D721Med (cell line): ENCODE results near the gene RING1.

Experiments
- DNase-seq: peaks from one replicate; pipeline ENCODE4 v3.0.0; 2011; ENCODE audit warnings: low spot score; ENCODE audit not compliant: insufficient read length
- FAIRE-seq: peaks from 2 replicates; lab custom pipeline; 2011; peaks lifted over from hg19 to GRCh38; lab: Jason Lieb, UNC
- TF ChIP-seq, protein P1 (sequence below): IDR thresholded peaks from 2 replicates; pipeline ENCODE4 v1.5.1; 2012; ENCODE audit warnings: mild to moderate bottlenecking, control low read depth; ENCODE audit not compliant: insufficient read depth; ENCODE audit errors: missing control alignments

RING1 gene

DNA sequence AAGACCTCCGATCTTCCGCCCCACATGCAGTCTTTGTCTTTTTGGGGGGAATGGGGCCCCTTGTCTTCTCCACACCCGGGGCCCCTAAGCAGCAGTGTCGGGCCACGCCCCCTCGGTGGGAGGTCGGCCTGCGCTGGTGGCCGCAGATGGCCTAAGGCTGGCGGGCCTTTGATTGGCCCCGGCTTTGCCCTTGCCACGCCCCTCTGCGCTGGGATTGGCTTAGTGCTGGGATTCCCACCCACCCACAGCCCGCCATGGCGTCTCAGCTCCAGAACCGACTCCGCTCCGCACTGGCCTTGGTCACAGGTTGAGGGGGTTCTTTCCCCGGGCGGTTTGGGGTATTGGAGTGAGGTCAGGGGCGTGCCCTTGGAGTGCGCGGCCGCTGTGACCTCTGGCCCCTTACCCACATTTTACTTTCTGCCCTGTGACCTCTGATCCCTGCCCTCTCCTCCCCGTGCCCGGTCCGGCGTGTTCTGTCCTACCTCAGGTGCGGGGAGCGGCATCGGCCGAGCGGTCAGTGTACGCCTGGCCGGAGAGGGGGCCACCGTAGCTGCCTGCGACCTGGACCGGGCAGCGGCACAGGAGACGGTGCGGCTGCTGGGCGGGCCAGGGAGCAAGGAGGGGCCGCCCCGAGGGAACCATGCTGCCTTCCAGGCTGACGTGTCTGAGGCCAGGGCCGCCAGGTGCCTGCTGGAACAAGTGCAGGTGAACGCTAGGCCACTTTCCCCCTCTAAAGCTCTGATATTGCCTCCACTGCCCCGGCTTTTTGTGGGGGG, 3.7 kb upstream of the RING1 start, which contains the start of gene HSD17B8:
Gene HSD17B8, plus strand, starts transcription at position 241 of the 776 bp plus-strand sequence. Its CDS starts 14 bp downstream, at position 255.
- DNase-seq = peak; percentile 99
- TF ChIP-seq, protein P1, sequence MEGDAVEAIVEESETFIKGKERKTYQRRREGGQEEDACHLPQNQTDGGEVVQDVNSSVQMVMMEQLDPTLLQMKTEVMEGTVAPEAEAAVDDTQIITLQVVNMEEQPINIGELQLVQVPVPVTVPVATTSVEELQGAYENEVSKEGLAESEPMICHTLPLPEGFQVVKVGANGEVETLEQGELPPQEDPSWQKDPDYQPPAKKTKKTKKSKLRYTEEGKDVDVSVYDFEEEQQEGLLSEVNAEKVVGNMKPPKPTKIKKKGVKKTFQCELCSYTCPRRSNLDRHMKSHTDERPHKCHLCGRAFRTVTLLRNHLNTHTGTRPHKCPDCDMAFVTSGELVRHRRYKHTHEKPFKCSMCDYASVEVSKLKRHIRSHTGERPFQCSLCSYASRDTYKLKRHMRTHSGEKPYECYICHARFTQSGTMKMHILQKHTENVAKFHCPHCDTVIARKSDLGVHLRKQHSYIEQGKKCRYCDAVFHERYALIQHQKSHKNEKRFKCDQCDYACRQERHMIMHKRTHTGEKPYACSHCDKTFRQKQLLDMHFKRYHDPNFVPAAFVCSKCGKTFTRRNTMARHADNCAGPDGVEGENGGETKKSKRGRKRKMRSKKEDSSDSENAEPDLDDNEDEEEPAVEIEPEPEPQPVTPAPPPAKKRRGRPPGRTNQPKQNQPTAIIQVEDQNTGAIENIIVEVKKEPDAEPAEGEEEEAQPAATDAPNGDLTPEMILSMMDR = no peak
- FAIRE-seq = no peak

DNA sequence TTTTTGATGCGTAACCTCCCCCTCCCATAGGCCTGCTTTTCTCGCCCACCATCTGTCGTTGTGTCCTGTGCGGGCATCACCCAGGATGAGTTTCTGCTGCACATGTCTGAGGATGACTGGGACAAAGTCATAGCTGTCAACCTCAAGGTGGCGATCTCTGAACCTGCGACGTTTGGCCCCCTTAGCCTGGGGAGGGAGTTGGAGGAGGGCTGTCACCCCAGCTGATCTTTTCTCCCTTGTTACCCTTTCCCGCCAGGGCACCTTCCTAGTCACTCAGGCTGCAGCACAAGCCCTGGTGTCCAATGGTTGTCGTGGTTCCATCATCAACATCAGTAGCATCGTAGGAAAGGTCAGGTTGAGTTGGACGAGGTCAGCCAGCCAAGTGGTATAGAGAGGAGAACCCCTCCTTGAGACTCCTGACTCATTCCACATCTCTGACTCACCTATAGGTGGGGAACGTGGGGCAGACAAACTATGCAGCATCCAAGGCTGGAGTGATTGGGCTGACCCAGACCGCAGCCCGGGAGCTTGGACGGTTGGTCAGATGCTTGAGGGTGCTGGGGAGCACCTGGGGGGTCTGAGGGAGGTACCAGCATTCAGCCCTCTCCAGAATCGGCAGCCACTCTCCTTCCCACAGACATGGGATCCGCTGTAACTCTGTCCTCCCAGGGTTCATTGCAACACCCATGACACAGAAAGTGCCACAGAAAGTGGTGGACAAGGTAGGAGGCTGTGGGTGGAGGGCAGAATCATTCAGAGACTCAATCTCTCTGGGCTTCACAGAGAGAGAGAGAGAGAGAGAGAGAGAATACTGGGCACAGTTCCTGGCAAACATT, 2.9 kb upstream of the RING1 start:
- TF ChIP-seq, protein P1 = no peak
- FAIRE-seq = no peak
- no peak for DNase-seq

DNA sequence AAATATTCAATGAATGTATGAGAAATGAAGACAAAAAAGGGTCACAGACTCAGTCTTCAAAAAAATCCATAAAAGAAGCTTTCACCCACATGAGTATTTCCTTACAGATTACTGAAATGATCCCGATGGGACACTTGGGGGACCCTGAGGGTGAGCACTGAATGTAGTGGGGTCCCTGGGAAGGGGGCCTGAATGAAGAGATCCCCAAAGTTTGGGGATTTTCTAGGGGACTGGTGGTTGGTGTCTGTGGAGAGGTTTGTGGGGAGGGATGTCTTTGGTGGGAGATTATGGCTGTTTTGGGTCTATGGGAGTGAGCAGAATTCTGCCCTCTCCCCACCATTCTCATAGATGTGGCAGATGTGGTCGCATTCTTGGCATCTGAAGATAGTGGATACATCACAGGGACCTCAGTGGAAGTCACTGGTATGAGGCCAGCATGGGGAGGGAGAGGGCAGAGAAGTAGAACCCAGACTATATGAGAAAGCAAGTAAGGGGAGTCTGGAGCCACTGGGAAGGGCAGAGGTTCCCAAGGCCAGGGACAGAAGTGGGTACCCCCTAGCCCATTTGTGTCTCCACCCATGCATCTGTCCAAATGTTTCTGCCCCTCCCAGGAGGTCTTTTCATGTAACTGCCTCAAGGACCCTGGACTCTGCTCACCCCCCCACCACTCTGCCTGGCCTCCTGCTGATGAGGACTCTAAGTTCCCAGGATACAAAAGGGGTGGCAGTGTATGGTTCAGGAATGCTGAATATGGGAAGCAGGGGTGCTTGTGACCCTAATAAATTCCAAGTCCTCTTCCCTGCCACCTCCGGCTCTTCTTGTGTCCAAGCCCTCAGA, 2.1 kb upstream of the RING1 start:
- no peak for DNase-seq
- TF ChIP-seq, protein P1 = no peak
- no peak for FAIRE-seq

DNA sequence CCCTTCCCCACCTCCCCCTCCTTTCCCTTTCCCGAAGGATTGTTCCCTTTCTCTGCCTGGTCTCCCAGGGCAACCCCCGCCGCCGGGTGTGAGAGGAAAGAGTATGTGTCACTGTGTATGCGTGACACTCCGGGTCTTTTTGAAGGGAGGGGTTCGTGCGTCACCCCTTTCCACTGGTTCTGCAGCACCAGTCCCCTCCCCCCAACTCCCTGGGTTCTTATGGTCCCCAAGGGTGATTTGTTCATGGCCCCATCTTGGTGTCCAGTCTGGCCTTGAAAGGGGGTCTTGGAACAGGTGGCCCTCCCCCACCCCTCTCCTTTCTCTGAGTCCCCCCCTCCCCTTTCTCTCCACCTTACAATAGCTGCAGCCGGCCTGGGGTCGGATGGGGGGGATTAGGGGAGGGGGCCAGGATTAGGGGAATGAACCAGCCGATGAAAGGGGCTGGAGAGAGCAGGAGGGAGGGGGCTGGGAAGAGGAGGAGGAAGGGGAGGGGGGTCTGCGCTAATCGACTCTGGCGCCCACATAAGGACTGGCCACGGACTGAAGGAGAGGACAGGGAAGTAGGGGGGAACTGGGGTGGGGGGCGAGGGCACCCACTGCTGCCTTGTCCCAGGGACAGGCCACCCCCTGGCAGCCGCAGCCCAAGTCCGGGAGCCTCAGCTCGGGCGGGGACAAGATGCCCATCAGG, 1.3 kb upstream of the RING1 start:
- FAIRE-seq (no peak), DNase-seq (no peak)
- TF ChIP-seq, protein P1 = no peak

DNA sequence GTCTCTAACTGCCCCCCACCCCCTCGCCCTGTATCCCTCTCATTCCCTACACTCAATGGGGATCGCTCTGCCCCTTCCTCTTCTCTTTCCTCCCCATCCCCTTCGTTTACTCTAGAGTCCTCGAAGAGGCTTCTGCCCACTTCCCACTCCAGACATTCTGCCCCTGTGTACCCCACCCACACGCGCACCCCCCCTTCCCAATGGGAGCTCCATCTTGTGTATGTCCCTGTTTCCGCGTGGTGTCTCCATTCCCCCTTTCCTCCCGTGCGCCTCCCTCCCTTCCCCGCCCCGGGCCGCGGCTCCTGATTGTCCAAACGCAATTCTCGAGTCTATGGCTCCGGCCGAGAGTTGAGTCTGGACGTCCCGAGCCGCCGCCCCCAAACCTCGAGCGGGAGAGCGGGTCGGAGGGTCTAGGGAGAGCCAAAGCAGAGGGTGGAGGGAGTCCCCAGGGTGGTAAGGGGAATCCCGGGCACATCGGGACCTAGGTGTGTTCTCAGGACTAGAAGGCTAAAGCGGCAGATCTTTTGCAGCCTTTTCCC, 679 bp upstream of the RING1 start:
- FAIRE-seq (no peak), DNase-seq (no peak)
- TF ChIP-seq, protein P1 = no peak

DNA sequence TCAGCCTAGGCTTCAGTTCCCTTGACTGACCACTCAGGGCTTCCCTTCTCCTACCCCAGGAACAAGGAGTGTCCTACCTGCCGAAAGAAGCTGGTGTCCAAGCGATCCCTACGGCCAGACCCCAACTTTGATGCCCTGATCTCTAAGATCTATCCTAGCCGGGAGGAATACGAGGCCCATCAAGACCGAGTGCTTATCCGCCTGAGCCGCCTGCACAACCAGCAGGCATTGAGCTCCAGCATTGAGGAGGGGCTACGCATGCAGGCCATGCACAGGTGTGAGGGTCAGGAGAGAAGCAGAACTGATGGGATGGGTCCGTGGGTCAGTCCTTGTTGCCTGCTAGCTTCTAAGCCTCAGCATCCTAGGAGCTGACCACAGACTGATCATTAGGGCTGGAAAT, 1.6 kb downstream of the RING1 start:
- TF ChIP-seq, protein P1 = no peak
- no peak for FAIRE-seq
- DNase-seq = no peak
